ENCODE results near the gene EXO5.
"Not testable (repeated sequence)": the region's sequence is repeated elsewhere in the genome, so short reads cannot be mapped to it uniquely, and the experiment has no call there.

Gene EXO5

GRCh38 chr1:40554807-40555206 is 46.2 kb downstream of the EXO5 start:
- DNase-seq = not testable (repeated sequence)

GRCh38 chr1:40556121-40556520 is 47.6 kb downstream of the EXO5 start:
- DNase-seq = no peak

- DNase-seq = not testable (repeated sequence)
Measured at GRCh38 chr1:40558241-40558640, 49.7 kb downstream of the EXO5 start.

- no peak for DNase-seq
Measured at GRCh38 chr1:40562185-40562584, 53.6 kb downstream of the EXO5 start.

- DNase-seq = no peak
Measured at GRCh38 chr1:40563266-40563665, 54.7 kb downstream of the EXO5 start.

GRCh38 chr1:40564506-40564905 is 55.9 kb downstream of the EXO5 start:
- DNase-seq = no peak

- no peak for DNase-seq
Measured at GRCh38 chr1:40564913-40565312, 56.3 kb downstream of the EXO5 start.

Measured in retina (tissue), 1 donor.